Urothelium cell line (cell line): ENCODE data around the gene ACBD6.

Experiments used
- DNase-seq: peaks from one replicate; pipeline ENCODE4 v3.0.0; 2011; ENCODE audit warnings: low spot score, mixed read lengths
- FAIRE-seq: peaks from 2 replicates; lab custom pipeline; 2011; peaks lifted over from hg19 to GRCh38; lab: Jason Lieb, UNC

ACBD6 gene

GRCh38 chr1:180261030-180261429, 241.3 kb downstream of the ACBD6 start:
- DNase-seq = no peak
- FAIRE-seq = no peak

- DNase-seq = no peak
- no peak for FAIRE-seq
Measured at GRCh38 chr1:180260541-180260940, 241.8 kb downstream of the ACBD6 start.

GRCh38 chr1:180259431-180260338, 242.7 kb downstream of the ACBD6 start:
- FAIRE-seq (no peak), DNase-seq (no peak)

- no peak for FAIRE-seq
- no peak for DNase-seq
Measured at GRCh38 chr1:180258935-180259334, 243.4 kb downstream of the ACBD6 start.

GRCh38 chr1:180258290-180258689, 244.1 kb downstream of the ACBD6 start:
- FAIRE-seq = no peak
- no peak for DNase-seq

- no peak for FAIRE-seq
Measured at GRCh38 chr1:180257486-180257885, 244.9 kb downstream of the ACBD6 start.

GRCh38 chr1:180257028-180257386, 245.4 kb downstream of the ACBD6 start:
- DNase-seq (no peak), FAIRE-seq (no peak)

More at GRCh38 chr1:180257486-180257885, 244.9 kb downstream of the ACBD6 start:
- DNase-seq = no peak

GRCh38 chr1:180256341-180257027, 245.9 kb downstream of the ACBD6 start:
- FAIRE-seq (no peak), DNase-seq (no peak)

- FAIRE-seq = no peak
- no peak for DNase-seq
Measured at GRCh38 chr1:180255536-180256340, 246.6 kb downstream of the ACBD6 start.

- FAIRE-seq (no peak), DNase-seq (no peak)
Measured at GRCh38 chr1:180254854-180255253, 247.5 kb downstream of the ACBD6 start.

GRCh38 chr1:180254496-180254819, 247.9 kb downstream of the ACBD6 start:
- FAIRE-seq (no peak), DNase-seq (no peak)

- no peak for FAIRE-seq
- no peak for DNase-seq
Measured at GRCh38 chr1:180253585-180254495, 248.5 kb downstream of the ACBD6 start.

- FAIRE-seq (no peak), DNase-seq (peak; percentile 67)
Measured at GRCh38 chr1:180252638-180253536, 249.5 kb downstream of the ACBD6 start.

GRCh38 chr1:180251526-180252305, 250.7 kb downstream of the ACBD6 start:
- no peak for FAIRE-seq
- no peak for DNase-seq

GRCh38 chr1:180250883-180251509, 251.4 kb downstream of the ACBD6 start:
- FAIRE-seq (no peak), DNase-seq (no peak)

- FAIRE-seq = no peak
- no peak for DNase-seq
Measured at GRCh38 chr1:180250499-180250770, 251.9 kb downstream of the ACBD6 start.

GRCh38 chr1:180249725-180250498, 252.5 kb downstream of the ACBD6 start:
- FAIRE-seq (no peak), DNase-seq (no peak)
